A549 treated with CORT108297 at 1 μM for 4 hours (cell line): Measurements from ENCODE around the gene NEFH. TPM values are rescaled to one million over a fixed set of nuclear protein-coding genes. Genes with fewer than 3 reads are reported as not detected.

Experiments
- total RNA-seq: library from RNA; stranded (reverse); fragments of 200-300 nt; extraction: Qiagen RNA extraction; gene quantifications from 5 replicates; pipeline ENCODE4 v1.2.3, GENCODE V29; 2022

Gene NEFH
- 0.03 to 0.10 TPM (median 0.08 TPM) in 5 replicates for total RNA-seq

GRCh38 chr22:29479417-29480261 is at the start of gene NEFH:
TSS of gene NEFH (plus strand) at chr22:29480218. CDS start at chr22:29480263, 45 bp downstream.

GRCh38 chr22:29438283-29438682 is 41.7 kb upstream of the NEFH start, which contains the start of gene RFPL1:
TSS of gene RFPL1 (plus strand) at chr22:29438583.

Other genes with a start within 250 kb of the NEFH start
- gene RHBDD3, start 212.2 kb upstream of the NEFH start, total RNA-seq = 18.0 to 34.3 TPM (median 31.2 TPM) in 5 replicates
- 214 to 227 TPM (median 217 TPM) in 5 replicates for gene EWSR1, start 211.9 kb upstream of the NEFH start, total RNA-seq
- gene GAS2L1, start 173.6 kb upstream of the NEFH start, total RNA-seq = 21.2 to 37.0 TPM (median 34.4 TPM) in 5 replicates
- gene RASL10A, start 164.5 kb upstream of the NEFH start, total RNA-seq = 0.21 to 0.61 TPM (median 0.37 TPM) in 4 of 5 replicates, not detected in the other
- 23.8 to 28.3 TPM (median 27.2 TPM) in 5 replicates for gene AP1B1, start 91.6 kb upstream of the NEFH start, total RNA-seq
- gene RFPL1, start 41.6 kb upstream of the NEFH start, total RNA-seq = not detected in 5 replicates
- 26.8 to 31.9 TPM (median 29.1 TPM) in 5 replicates for gene THOC5, start 73.5 kb downstream of the NEFH start, total RNA-seq
- 57.8 to 66.2 TPM (median 63.1 TPM) in 5 replicates for gene NIPSNAP1, start 100.9 kb downstream of the NEFH start, total RNA-seq
- 11.6 to 16.4 TPM (median 12.1 TPM) in 5 replicates for gene NF2, start 123.4 kb downstream of the NEFH start, total RNA-seq
- 0.09 to 0.21 TPM (median 0.16 TPM) in 5 replicates for gene CABP7, start 239.8 kb downstream of the NEFH start, total RNA-seq